ENCODE measurements around the gene IFFO2. TPM values are rescaled to one million over a fixed set of nuclear protein-coding genes. Genes with fewer than 3 reads are reported as not detected.

The IFFO2 gene
- total and polyA plus RNA-seq, 8 donors = 13.9 to 38.4 (median 24.3) TPM

GRCh38 chr1:18868354-18868753, 88.1 kb downstream of the IFFO2 start:
- TF ChIP-seq CTCF (IDR thresholded peaks at IDR 0.05) = no peak
- Histone ChIP-seq H3K27ac (no peak overlapping the region), H3K27me3 (no peaks in the 10 kb centered on the region), H3K36me3 (no peaks in the 10 kb centered on the region), H3K4me3 (no peak overlapping the region), H3K9me3 (no peaks in the 10 kb centered on the region), H3K4me1 (no peaks in the 10 kb centered on the region)
- WGBS, 2 donors = 54 to 59% methylated on average over 5 of the region's 5 CpGs
- intact Hi-C loops (cut with DNase I) = no loop called here
- ATAC-seq = no peak
- DNase-seq = no peak
- no peak for FAIRE-seq

DNA sequence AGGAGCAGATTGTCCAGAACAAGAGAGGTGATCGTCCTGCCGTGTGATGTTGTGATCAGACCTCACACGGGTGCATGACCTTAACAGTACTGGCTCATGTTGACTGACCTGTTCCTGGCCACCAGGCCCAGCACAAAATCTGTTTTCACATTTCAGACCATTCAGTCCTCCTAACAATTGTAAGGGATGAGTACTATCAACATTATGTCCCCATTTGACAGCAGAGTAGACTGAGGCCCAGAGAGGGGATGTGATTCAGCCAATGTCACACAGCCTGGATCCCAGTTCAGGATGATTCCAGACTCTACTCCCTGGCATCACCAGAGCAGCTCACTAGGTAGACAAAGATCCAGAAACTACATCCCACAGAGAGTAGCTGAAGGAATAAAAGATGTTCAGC, 89.6 kb downstream of the IFFO2 start:
- no peak for FAIRE-seq
- no peaks in the 10 kb centered on the region for H3K27me3 ChIP-seq
- no peak for TF ChIP-seq CTCF (IDR thresholded peaks at IDR 0.05)
- H3K36me3 ChIP-seq = no peaks in the 10 kb centered on the region
- H3K9me3 ChIP-seq = no peaks in the 10 kb centered on the region
- no peak overlapping the region for H3K27ac ChIP-seq
- ATAC-seq = no peak
- DNase-seq = no peak
- WGBS, 2 donors = 80 to 83% methylated on average over 3 of the region's 3 CpGs
- no peaks in the 10 kb centered on the region for H3K4me1 ChIP-seq
- no peak overlapping the region for H3K4me3 ChIP-seq
- intact Hi-C loops (cut with DNase I) = no loop called here

DNA sequence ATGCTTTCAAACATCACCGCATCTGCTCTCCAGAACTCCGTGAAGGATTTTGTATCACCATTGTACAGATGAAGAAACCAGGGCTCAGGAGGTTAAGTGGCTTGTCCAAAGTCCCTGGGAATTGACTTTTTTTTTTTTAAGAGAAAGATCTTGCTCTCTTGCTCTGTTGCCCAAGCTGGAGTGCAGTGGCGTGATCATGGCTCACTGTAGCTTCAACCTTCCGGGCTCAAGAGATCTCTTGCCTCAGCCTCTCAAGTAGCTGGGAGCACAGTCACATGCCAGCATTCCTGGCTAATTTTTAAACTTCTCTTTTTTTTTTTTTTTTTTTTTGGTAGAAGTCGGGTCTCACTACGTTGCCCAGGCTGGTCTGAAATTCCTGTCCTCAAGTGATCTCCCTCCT, 90.2 kb downstream of the IFFO2 start:
- intact Hi-C loops (cut with DNase I) = no loop called here
- TF ChIP-seq CTCF (IDR thresholded peaks at IDR 0.05) = no peak
- no peaks in the 10 kb centered on the region for H3K4me1 ChIP-seq
- 57 to 76% methylated on average over 6 of the region's 6 CpGs for WGBS, 2 donors
- H3K36me3 ChIP-seq = no peaks in the 10 kb centered on the region
- DNase-seq = no peak
- no peak for ATAC-seq
- no peaks in the 10 kb centered on the region for H3K27me3 ChIP-seq
- no peak for FAIRE-seq
- H3K27ac ChIP-seq = no peak overlapping the region
- no peaks in the 10 kb centered on the region for H3K9me3 ChIP-seq
- H3K4me3 ChIP-seq = no peak overlapping the region

DNA sequence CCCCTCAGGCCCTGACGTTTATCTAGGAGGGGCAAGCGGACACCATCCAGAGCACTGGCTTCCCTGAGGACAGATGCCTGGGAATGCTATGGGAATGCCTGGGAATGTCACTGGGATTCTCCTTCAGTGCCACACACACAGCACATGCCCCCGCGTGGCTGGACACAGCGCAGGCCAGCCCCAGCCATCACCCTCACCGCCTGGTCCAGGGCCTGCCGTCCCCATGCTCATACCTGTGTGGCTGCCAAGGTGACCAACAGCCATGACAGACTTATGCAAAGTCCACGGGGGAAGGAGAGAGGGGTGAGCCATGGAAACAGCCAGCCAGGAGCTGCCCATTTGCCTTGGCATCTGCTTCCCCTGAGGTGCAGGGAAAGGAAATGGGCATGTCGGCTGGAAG, 91.3 kb downstream of the IFFO2 start:
- Histone ChIP-seq H3K4me3 (no peak overlapping the region), H3K4me1 (no peaks in the 10 kb centered on the region), H3K9me3 (no peaks in the 10 kb centered on the region), H3K36me3 (no peaks in the 10 kb centered on the region), H3K27ac (no peak overlapping the region), H3K27me3 (no peaks in the 10 kb centered on the region)
- no peak for DNase-seq
- WGBS, 2 donors = 69 to 71% methylated on average over 9 of the region's 9 CpGs
- no peak for ATAC-seq
- intact Hi-C loops (cut with DNase I) = no loop called here
- TF ChIP-seq CTCF (IDR thresholded peaks at IDR 0.05) = no peak
- FAIRE-seq = no peak

GRCh38 chr1:18861590-18861989, 94.9 kb downstream of the IFFO2 start:
- ATAC-seq = no peak
- H3K27me3 ChIP-seq = no peaks in the 10 kb centered on the region
- no peaks in the 10 kb centered on the region for H3K9me3 ChIP-seq
- H3K4me3 ChIP-seq = no peak overlapping the region
- H3K27ac ChIP-seq = no peak overlapping the region
- intact Hi-C loops (cut with DNase I) = no loop called here
- FAIRE-seq = no peak
- DNase-seq = no peak
- TF ChIP-seq CTCF (IDR thresholded peaks at IDR 0.05) = no peak
- no peaks in the 10 kb centered on the region for H3K36me3 ChIP-seq
- no peaks in the 10 kb centered on the region for H3K4me1 ChIP-seq
- WGBS, 2 donors = 61 to 62% methylated on average over 8 of the region's 8 CpGs

Data from pancreas (tissue), 10 donors.